H1 (cell line): ENCODE measurements around the gene NXNL2.

Experiments used
- CTCF ChIP-seq, 3 experiments: IDR thresholded peaks; 1 replicate in 2 of 3; 2 replicates in 1 of 3; pipeline versions ENCODE4 v1.5.1 to v1.6.1; 2011; ENCODE audit warnings: low read length in 3 of 3, mild to moderate bottlenecking in 3 of 3, inconsistent platforms in 2 of 3, low read depth in 1 of 3, moderate library complexity in 1 of 3; ENCODE audit not compliant: insufficient read depth in 1 of 3; ENCODE audit errors: control extremely low read depth in 1 of 3
- POLR2A ChIP-seq, 2 experiments: IDR thresholded peaks; 1 replicate in 1 of 2; 2 replicates in 1 of 2; pipeline ENCODE4 v1.6.1; 2011; ENCODE audit warnings: low read depth in 2 of 2, low read length in 2 of 2, mild to moderate bottlenecking in 2 of 2; ENCODE audit errors: control extremely low read depth in 1 of 2
- POLR2AphosphoS5 ChIP-seq: IDR thresholded peaks from 2 replicates; pipeline ENCODE4 v1.6.1; 2011; ENCODE audit warnings: low read depth, low read length
- SUZ12 ChIP-seq: fragments of 200-600 bp; sonication (generic); IDR thresholded peaks from 2 replicates; pipeline ENCODE4 v1.6.1; 2012; ENCODE audit warnings: mild to moderate bottlenecking, inconsistent platforms, low read length, moderate library complexity, mixed read lengths
- TCF12 ChIP-seq: IDR thresholded peaks from 2 replicates; pipeline ENCODE4 v1.6.1; 2011; ENCODE audit warnings: low read depth, mild to moderate bottlenecking, low read length
- TEAD4 ChIP-seq: IDR thresholded peaks from 2 replicates; pipeline ENCODE4 v1.6.1; 2012; ENCODE audit warnings: low read depth, low read length, inconsistent platforms, mixed read lengths
- ZNF274 ChIP-seq: IDR thresholded peaks from 2 replicates; pipeline ENCODE4 v1.7.0; 2012; ENCODE audit warnings: low read length, borderline replicate concordance; ENCODE audit errors: extremely low read depth

GRCh38 chr9:88585426-88585825 is 50.4 kb downstream of the NXNL2 start:
- no peak for TF ChIP-seq CTCF (IDR thresholded peaks at IDR 0.05; ENCODE audit: control extremely low read depth in 1 of 3, insufficient read depth in 1 of 3, low read depth in 1 of 3, low read length in 3 of 3)
- no peak for TF ChIP-seq TCF12
- TF ChIP-seq POLR2A (IDR thresholded peaks at IDR 0.05; ENCODE audit: control extremely low read depth in 1 of 2, low read depth in 2 of 2, low read length in 2 of 2): no peak
- TF ChIP-seq SUZ12: no peak
- no peak for TF ChIP-seq POLR2AphosphoS5
- no peak for TF ChIP-seq ZNF274
- no peak for TF ChIP-seq TEAD4
